Measurements from ENCODE around the gene MOV10.

Gene MOV10

DNA sequence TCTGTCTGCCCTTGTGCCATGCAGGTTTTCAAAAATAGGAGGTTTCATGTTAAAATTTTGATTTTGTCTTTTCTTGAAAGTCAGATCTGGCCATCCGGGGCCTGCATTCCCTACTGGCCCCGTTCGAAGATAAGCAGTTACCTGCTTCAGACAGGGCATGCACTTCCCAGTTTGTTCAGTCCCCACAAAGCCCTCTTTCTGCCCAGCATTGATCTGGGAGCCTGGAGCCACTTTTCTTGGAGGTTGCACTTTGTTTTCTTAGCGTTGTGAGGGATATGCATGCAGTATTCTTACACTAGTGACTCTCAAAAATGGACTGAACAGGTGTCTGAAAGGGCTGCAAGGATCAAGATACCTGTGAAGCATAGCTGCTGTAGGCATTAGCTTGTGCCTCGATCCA lies 11.5 kb downstream of the MOV10 start:
- no peak overlapping the region for H3K27ac Mint-ChIP-seq
- peaks cover 21% of the 10 kb centered on the region for H3K36me3 Mint-ChIP-seq (ENCODE audit: low read depth)
- no peaks in the 10 kb centered on the region for H3K27me3 Mint-ChIP-seq
- intact Hi-C loops (cut with micrococcal nuclease): no loop called here
- H3K4me1 Mint-ChIP-seq (ENCODE audit: low read depth): no peaks in the 10 kb centered on the region
- no peak overlapping the region for H3K4me3 Mint-ChIP-seq
- no peaks in the 10 kb centered on the region for H3K9me3 Mint-ChIP-seq

DNA sequence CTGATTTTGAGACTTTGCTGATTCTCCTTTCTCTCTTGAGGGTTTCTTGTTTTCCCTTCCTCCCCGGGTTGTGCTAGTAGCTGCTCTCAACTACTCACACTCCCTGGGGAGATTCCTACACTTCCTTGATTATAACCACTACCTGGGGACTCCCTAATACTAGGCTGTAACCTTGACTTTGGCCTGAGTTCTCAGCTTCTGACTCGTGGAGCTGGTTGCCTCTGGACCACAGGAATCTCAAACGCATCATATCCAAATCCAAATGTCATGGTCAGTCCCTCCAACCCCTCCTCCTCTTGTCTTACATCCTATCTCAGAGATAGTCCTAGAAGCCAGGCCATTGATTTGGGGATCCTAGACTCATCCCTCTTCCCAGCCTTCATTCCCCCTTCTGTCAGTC lies 12.0 kb downstream of the MOV10 start:
- H3K27me3 Mint-ChIP-seq: no peaks in the 10 kb centered on the region
- H3K4me3 Mint-ChIP-seq: no peak overlapping the region
- intact Hi-C loops (cut with micrococcal nuclease): no loop called here
- H3K4me1 Mint-ChIP-seq (ENCODE audit: low read depth): no peaks in the 10 kb centered on the region
- no peaks in the 10 kb centered on the region for H3K9me3 Mint-ChIP-seq
- H3K27ac Mint-ChIP-seq: no peak overlapping the region
- peaks cover 21% of the 10 kb centered on the region for H3K36me3 Mint-ChIP-seq (ENCODE audit: low read depth)

DNA sequence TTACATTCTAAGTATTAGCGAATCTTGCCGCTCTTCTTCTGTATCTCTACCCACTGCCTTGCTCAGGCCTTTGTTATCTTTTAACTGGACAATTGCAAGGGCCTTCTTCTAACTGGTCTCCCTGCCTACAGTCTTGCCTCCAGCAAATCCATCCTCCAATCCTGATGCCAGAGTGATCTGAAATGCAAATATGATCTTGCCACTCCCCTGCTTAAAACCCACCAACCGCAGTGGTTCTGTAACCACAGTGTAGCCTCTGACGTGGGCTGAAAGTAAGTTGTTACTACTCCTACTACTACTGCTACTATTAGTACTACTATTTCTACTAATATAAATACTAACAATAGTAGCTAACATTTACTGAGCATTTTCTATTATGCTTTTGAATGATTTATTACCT lies 12.4 kb downstream of the MOV10 start:
- intact Hi-C loops (cut with micrococcal nuclease): no loop called here
- Mint-ChIP-seq H3K4me1 (ENCODE audit: low read depth) (no peaks in the 10 kb centered on the region), H3K36me3 (ENCODE audit: low read depth) (peaks cover 25% of the 10 kb centered on the region), H3K9me3 (no peaks in the 10 kb centered on the region), H3K27me3 (no peaks in the 10 kb centered on the region), H3K27ac (no peak overlapping the region), H3K4me3 (no peak overlapping the region)

DNA sequence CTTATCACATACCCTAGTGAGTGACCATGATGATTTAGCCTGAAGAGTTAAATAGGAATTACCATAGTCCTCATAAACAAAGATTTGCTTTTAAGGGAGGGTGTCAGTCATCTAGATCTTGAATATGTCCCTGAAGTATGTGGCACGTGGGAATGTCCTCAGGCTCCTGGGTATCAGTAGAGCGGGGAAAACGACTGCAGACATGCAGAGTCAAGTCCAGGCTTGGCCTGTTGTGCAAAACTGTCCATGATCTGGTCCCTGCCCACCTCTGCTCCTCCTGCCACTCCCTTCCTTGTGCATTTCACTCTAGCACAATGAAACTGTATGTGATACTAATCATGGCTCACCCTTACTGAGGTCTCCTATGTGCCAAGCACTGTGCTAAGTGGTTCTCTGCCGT lies 12.9 kb downstream of the MOV10 start:
- H3K27me3 Mint-ChIP-seq: no peaks in the 10 kb centered on the region
- H3K27ac Mint-ChIP-seq: no peak overlapping the region
- no peaks in the 10 kb centered on the region for H3K4me1 Mint-ChIP-seq (ENCODE audit: low read depth)
- intact Hi-C loops (cut with micrococcal nuclease): no loop called here
- H3K36me3 Mint-ChIP-seq (ENCODE audit: low read depth): peaks cover 31% of the 10 kb centered on the region
- no peak overlapping the region for H3K4me3 Mint-ChIP-seq
- no peaks in the 10 kb centered on the region for H3K9me3 Mint-ChIP-seq

DNA sequence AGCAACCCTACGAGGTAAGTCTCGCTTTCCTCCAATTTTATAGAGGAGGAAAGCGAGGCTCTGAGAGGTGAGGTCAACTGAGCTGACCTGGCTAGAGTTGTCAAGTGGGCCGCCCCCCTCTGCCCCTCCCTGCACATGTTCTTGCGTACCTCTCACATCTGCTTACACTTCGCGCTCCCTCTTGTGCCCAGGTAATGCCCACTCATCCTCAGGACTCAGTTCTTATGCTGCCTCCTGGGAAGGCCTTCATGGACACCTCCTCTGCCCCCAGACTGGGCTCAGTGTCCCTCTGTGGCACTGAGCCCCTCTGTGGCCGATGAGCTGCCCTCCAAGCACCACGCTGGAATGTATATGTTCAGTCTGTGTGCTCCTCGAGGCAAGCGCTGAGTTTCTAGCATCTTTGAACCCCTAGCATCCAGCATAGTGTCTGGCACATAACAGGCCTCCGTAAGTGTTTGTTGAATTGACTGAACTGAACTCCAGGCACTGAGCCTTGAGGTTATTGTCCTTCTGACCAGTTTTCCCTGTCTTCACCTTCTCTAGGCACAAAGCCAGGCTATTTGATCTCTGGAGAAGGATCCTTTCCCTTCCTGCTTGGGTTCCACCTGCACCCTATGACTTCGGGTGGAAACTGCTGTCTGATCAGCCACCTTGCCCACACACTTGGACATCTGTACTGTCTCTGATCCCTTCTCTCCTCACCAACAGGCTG lies 13.5 kb downstream of the MOV10 start:
- no peaks in the 10 kb centered on the region for H3K9me3 Mint-ChIP-seq
- no peak overlapping the region for H3K27ac Mint-ChIP-seq
- intact Hi-C loops (cut with micrococcal nuclease): no loop called here
- no peaks in the 10 kb centered on the region for H3K27me3 Mint-ChIP-seq
- peaks cover 37% of the 10 kb centered on the region for H3K36me3 Mint-ChIP-seq (ENCODE audit: low read depth)
- H3K4me3 Mint-ChIP-seq: no peak overlapping the region
- no peaks in the 10 kb centered on the region for H3K4me1 Mint-ChIP-seq (ENCODE audit: low read depth)

DNA sequence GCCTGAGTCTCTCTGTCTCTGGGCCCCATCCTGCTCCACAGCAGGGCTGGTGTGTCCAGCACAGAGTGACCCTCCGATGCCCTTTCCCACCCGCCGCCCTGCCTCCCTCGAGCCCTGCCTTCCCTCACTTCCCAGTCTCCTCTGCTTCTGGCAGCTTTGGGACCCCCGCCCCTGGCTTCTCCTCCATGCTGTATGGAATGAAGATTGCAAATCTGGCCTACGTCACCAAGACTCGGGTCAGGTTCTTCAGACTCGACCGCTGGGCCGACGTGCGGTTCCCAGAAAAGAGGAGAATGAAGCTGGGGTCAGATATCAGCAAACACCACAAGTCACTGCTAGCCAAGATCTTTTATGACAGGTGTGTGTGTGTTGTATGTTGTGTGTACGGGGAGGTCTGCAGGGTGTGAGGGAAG lies 14.3 kb downstream of the MOV10 start:
- intact Hi-C loops (cut with micrococcal nuclease): no loop called here
- Mint-ChIP-seq H3K36me3 (ENCODE audit: low read depth) (peaks cover 43% of the 10 kb centered on the region), H3K27me3 (no peaks in the 10 kb centered on the region), H3K9me3 (no peaks in the 10 kb centered on the region), H3K4me1 (ENCODE audit: low read depth) (no peaks in the 10 kb centered on the region), H3K4me3 (no peak overlapping the region), H3K27ac (no peak overlapping the region)

DNA sequence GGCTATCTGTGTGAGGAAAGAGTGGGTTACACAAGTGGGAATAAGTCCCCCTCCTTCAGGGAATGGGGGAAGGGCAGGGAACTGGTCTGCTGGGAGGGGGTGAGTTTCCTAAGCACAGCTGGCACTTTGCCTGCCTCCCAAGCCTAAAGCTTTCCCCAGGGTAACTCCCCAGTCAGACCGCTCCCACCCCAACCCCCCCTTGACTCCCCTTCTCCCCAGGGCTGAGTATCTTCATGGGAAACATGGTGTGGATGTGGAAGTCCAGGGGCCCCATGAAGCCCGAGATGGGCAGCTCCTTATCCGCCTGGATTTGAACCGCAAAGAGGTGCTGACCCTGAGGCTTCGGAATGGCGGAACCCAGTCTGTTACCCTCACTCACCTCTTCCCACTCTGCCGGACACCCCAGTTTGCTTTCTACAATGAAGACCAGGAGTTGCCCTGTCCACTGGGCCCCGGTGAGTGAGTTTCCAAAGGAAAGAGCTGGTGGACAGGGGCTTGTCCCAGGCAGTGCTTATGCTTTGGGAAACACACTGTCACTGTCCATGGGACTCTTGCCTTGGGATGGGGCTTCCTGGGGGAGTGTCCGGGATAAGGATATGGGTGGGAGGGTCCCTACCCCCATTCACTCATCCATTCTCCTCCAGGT lies 14.9 kb downstream of the MOV10 start:
- Mint-ChIP-seq H3K4me3 (no peak overlapping the region), H3K27me3 (no peaks in the 10 kb centered on the region), H3K36me3 (ENCODE audit: low read depth) (peaks cover 48% of the 10 kb centered on the region), H3K27ac (no peak overlapping the region), H3K4me1 (ENCODE audit: low read depth) (peaks cover 2% of the 10 kb centered on the region), H3K9me3 (no peaks in the 10 kb centered on the region)
- intact Hi-C loops (cut with micrococcal nuclease): no loop called here

DNA sequence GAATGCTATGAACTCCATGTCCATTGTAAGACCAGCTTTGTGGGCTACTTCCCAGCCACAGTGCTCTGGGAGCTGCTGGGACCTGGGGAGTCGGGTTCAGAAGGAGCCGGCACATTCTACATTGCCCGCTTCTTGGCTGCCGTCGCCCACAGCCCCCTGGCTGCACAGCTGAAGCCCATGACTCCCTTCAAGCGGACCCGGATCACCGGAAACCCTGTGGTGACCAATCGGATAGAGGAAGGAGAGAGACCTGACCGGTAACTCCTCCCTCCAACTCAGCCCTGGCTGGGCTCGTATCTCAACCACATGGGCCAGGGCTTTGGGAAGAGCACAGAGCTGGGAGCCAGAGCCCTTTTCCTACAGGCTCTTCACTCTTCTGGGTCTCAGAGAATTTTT lies 15.4 kb downstream of the MOV10 start:
- intact Hi-C loops (cut with micrococcal nuclease): no loop called here
- Mint-ChIP-seq H3K4me1 (ENCODE audit: low read depth) (peaks cover 7% of the 10 kb centered on the region), H3K4me3 (no peak overlapping the region), H3K27ac (no peak overlapping the region), H3K36me3 (ENCODE audit: low read depth) (peaks cover 51% of the 10 kb centered on the region), H3K9me3 (no peaks in the 10 kb centered on the region), H3K27me3 (no peaks in the 10 kb centered on the region)

DNA sequence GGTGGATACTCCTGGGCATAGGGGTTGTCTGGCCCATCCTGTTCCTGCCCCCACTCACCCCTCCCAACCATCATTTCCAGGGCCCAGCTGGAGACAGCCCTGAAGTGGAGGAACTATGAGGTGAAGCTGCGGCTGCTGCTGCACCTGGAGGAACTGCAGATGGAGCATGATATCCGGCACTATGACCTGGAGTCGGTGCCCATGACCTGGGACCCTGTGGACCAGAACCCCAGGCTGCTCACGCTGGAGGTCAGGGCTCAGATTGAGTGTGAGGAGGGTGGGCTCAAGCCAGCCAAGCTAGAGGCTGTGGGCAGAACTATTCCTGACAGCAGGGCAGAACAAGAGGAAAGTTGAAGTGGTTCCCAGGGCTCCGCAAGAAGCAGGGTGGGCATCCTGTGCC lies 18.2 kb downstream of the MOV10 start:
- Mint-ChIP-seq H3K4me1 (ENCODE audit: low read depth) (peaks cover 15% of the 10 kb centered on the region), H3K4me3 (no peak overlapping the region), H3K36me3 (ENCODE audit: low read depth) (peaks cover 61% of the 10 kb centered on the region), H3K27ac (no peak overlapping the region), H3K27me3 (no peaks in the 10 kb centered on the region), H3K9me3 (no peaks in the 10 kb centered on the region)
- intact Hi-C loops (cut with micrococcal nuclease): no loop called here

DNA sequence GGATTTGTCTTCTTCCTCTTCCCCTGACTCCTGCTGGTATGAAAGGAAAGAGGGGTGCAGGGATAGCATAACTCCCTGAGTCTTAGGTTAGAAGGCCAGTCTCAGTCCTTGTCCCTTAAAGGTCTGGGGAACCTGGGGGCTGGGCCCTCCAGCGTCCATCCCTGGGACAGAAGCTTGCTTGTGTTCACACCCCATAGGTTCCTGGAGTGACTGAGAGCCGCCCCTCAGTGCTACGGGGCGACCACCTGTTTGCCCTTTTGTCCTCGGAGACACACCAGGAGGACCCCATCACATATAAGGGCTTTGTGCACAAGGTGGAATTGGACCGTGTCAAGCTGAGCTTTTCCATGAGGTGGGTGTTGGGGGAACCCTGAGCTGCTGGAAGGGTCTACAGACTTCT lies 19.4 kb downstream of the MOV10 start:
- Mint-ChIP-seq H3K27me3 (no peaks in the 10 kb centered on the region), H3K9me3 (no peaks in the 10 kb centered on the region), H3K4me3 (no peak overlapping the region), H3K27ac (no peak overlapping the region), H3K4me1 (ENCODE audit: low read depth) (peaks cover 15% of the 10 kb centered on the region), H3K36me3 (ENCODE audit: low read depth) (peaks cover 65% of the 10 kb centered on the region)
- intact Hi-C loops (cut with micrococcal nuclease): no loop called here

DNA sequence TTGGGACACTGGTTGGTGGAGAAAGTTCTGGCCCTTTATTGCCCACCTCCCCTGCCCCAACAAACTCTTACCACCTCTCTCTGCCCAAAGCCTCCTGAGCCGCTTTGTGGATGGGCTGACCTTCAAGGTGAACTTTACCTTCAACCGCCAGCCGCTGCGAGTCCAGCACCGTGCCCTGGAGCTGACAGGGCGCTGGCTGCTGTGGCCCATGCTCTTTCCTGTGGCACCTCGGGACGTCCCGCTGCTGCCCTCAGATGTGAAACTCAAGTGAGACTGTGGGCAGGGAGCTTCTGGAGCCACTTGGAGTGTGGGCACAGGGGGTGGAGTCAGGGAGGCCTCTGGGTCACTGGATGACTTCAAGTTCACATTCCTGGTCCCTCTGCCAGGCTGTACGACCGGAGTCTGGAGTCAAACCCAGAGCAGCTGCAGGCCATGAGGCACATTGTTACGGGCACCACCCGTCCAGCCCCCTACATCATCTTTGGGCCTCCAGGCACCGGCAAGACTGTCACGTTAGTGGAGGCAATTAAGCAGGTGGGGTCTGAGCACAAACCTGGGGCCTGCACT lies 20.0 kb downstream of the MOV10 start:
- intact Hi-C loops (cut with micrococcal nuclease): no loop called here
- peaks cover 18% of the 10 kb centered on the region for H3K4me1 Mint-ChIP-seq (ENCODE audit: low read depth)

DNA sequence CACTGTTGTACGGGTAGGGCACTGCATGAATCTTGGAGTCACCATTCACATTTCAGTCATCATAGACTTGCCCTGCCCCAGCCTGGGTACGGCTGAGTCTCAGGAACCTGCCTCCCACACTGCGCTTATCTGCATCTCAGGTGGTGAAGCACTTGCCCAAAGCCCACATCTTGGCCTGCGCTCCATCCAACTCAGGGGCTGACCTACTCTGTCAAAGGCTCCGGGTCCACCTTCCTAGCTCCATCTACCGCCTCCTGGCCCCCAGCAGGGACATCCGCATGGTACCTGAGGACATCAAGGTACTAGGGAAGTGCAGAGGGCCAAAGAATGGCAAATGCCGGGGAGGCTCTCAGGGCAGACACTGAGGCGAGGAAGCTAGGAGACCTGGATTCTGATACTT lies 20.8 kb downstream of the MOV10 start:
- H3K4me3 Mint-ChIP-seq: no peak overlapping the region
- peaks cover 64% of the 10 kb centered on the region for H3K36me3 Mint-ChIP-seq (ENCODE audit: low read depth)
- H3K27ac Mint-ChIP-seq: no peak overlapping the region
- intact Hi-C loops (cut with micrococcal nuclease): no loop called here
- H3K27me3 Mint-ChIP-seq: no peaks in the 10 kb centered on the region
- H3K4me1 Mint-ChIP-seq (ENCODE audit: low read depth): peaks cover 26% of the 10 kb centered on the region
- no peaks in the 10 kb centered on the region for H3K9me3 Mint-ChIP-seq

More for the DNA sequence above, 20.0 kb downstream of the MOV10 start:
- Mint-ChIP-seq H3K27ac (no peak overlapping the region), H3K9me3 (no peaks in the 10 kb centered on the region), H3K4me3 (no peak overlapping the region), H3K36me3 (ENCODE audit: low read depth) (peaks cover 64% of the 10 kb centered on the region), H3K27me3 (no peaks in the 10 kb centered on the region)

DNA sequence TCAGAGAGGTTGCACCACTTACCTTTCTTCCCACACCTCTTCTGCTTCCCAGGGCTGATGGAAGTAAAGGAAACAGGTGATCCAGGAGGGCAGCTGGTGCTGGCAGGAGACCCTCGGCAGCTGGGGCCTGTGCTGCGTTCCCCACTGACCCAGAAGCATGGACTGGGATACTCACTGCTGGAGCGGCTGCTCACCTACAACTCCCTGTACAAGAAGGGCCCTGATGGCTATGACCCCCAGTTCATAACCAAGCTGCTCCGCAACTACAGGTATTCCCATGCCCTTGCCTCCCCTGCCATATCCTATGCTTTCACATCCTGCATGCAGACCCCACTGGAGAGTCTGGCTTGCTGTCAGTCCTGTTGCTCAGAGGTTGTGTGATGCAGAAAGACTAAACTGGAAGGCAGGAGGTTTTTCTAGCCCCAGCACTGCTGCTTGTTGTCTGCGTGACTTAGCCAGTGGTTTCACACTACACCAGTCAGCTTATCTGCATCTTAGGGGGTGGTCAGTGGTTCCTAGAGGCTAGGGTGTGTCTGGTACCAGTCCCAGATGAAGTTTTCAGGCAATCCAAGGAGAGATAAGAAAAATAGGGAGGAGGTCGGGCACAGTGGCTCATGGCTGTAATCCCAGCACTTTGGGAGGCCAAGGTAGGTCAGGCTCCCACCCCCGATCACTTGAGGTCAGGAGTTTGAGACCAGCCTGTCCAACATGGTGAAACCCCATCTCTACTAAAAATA lies 22.3 kb downstream of the MOV10 start:
- Mint-ChIP-seq H3K36me3 (ENCODE audit: low read depth) (peaks cover 71% of the 10 kb centered on the region), H3K27ac (no peak overlapping the region), H3K9me3 (no peaks in the 10 kb centered on the region), H3K4me1 (ENCODE audit: low read depth) (peaks cover 41% of the 10 kb centered on the region), H3K4me3 (no peak overlapping the region), H3K27me3 (no peaks in the 10 kb centered on the region)
- intact Hi-C loops (cut with micrococcal nuclease): no loop called here

DNA sequence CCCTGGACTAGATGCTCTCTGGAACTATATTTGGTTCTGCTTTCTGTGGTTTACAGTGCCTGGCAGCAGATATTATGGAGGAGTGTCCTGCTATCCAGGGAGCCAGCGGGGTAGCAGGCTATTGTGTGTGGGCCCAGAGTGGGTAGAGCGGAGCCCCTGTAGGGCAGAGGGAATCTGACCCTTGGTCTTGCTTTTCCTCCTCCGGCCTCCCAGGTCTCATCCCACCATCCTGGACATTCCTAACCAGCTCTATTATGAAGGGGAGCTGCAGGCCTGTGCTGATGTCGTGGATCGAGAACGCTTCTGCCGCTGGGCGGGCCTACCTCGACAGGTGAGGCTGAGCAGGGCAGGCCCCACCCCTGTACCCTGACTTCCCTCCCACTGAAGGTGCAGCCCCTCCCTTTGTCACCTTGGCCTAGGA lies 23.3 kb downstream of the MOV10 start:
- H3K9me3 Mint-ChIP-seq: no peaks in the 10 kb centered on the region
- no peak overlapping the region for H3K4me3 Mint-ChIP-seq
- H3K27ac Mint-ChIP-seq: no peak overlapping the region
- H3K4me1 Mint-ChIP-seq (ENCODE audit: low read depth): peaks cover 51% of the 10 kb centered on the region
- intact Hi-C loops (cut with micrococcal nuclease): no loop called here
- peaks cover 71% of the 10 kb centered on the region for H3K36me3 Mint-ChIP-seq (ENCODE audit: low read depth)
- no peaks in the 10 kb centered on the region for H3K27me3 Mint-ChIP-seq
